Measurements from ENCODE around the gene CDYL.
A peak's percentile ranks its signal among the peaks of the same experiment; 100 is the strongest.

The CDYL gene

GRCh38 chr6:4806337-4806725, 30.1 kb downstream of the CDYL start:
- Histone ChIP-seq H3K27me3 (ENCODE audit: insufficient read depth, low read depth) (no peaks in the 10 kb centered on the region), H2AFZ (ENCODE audit: low read depth) (no peak overlapping the region), H3K27ac (no peak overlapping the region), H4K20me1 (ENCODE audit: insufficient read depth) (peaks cover 74% of the 10 kb centered on the region), H3K4me1 (ENCODE audit: low read depth, poor library complexity, severe bottlenecking) (peaks cover 64% of the 10 kb centered on the region), H3K4me2 (no peak overlapping the region), H3K9ac (no peak overlapping the region), H3K4me3 (IDR thresholded peaks at IDR 0.05; ENCODE audit: insufficient read depth, low read depth, low read length) (no peak overlapping the region), H3K79me2 (ENCODE audit: insufficient read depth, low read depth) (peaks cover 98% of the 10 kb centered on the region), H3K36me3 (ENCODE audit: insufficient read depth) (no peaks in the 10 kb centered on the region)
- TF ChIP-seq CTCF (conservative IDR thresholded peaks at IDR 0.05; ENCODE audit: low read depth, low read length) = no peak

- Histone ChIP-seq H3K79me2 (ENCODE audit: insufficient read depth, low read depth) (peaks cover 98% of the 10 kb centered on the region), H3K4me3 (IDR thresholded peaks at IDR 0.05; ENCODE audit: insufficient read depth, low read depth, low read length) (no peak overlapping the region), H3K9ac (no peak overlapping the region), H3K4me1 (ENCODE audit: low read depth, poor library complexity, severe bottlenecking) (peaks cover 60% of the 10 kb centered on the region), H3K27me3 (ENCODE audit: insufficient read depth, low read depth) (no peaks in the 10 kb centered on the region), H2AFZ (ENCODE audit: low read depth) (no peak overlapping the region), H3K4me2 (no peak overlapping the region), H4K20me1 (ENCODE audit: insufficient read depth) (peaks cover 72% of the 10 kb centered on the region), H3K27ac (no peak overlapping the region), H3K36me3 (ENCODE audit: insufficient read depth) (no peaks in the 10 kb centered on the region)
- no peak for TF ChIP-seq CTCF (conservative IDR thresholded peaks at IDR 0.05; ENCODE audit: low read depth, low read length)
Observed at GRCh38 chr6:4806791-4807190, 30.6 kb downstream of the CDYL start.

- TF ChIP-seq CTCF (conservative IDR thresholded peaks at IDR 0.05; ENCODE audit: low read depth, low read length) = no peak
- Histone ChIP-seq H3K9ac (no peak overlapping the region), H3K27me3 (ENCODE audit: insufficient read depth, low read depth) (no peaks in the 10 kb centered on the region), H3K27ac (no peak overlapping the region), H3K36me3 (ENCODE audit: insufficient read depth) (no peaks in the 10 kb centered on the region), H3K4me1 (ENCODE audit: low read depth, poor library complexity, severe bottlenecking) (peaks cover 50% of the 10 kb centered on the region), H3K79me2 (ENCODE audit: insufficient read depth, low read depth) (peaks cover 100% of the 10 kb centered on the region), H3K4me2 (no peak overlapping the region), H3K4me3 (IDR thresholded peaks at IDR 0.05; ENCODE audit: insufficient read depth, low read depth, low read length) (no peak overlapping the region), H2AFZ (ENCODE audit: low read depth) (no peak overlapping the region), H4K20me1 (ENCODE audit: insufficient read depth) (peaks cover 64% of the 10 kb centered on the region)
Observed at GRCh38 chr6:4808396-4808795, 32.2 kb downstream of the CDYL start.

- H3K9ac ChIP-seq = no peak overlapping the region
- H3K79me2 ChIP-seq (ENCODE audit: insufficient read depth, low read depth) = peaks cover 100% of the 10 kb centered on the region
- 0 out of 2 replicates have a peak overlapping the region, but pooled peaks have one; percentile 7 for H3K27ac ChIP-seq
- peaks cover 51% of the 10 kb centered on the region for H3K4me1 ChIP-seq (ENCODE audit: low read depth, poor library complexity, severe bottlenecking)
- H4K20me1 ChIP-seq (ENCODE audit: insufficient read depth) = peaks cover 66% of the 10 kb centered on the region
- H3K27me3 ChIP-seq (ENCODE audit: insufficient read depth, low read depth) = no peaks in the 10 kb centered on the region
- no peak overlapping the region for H2AFZ ChIP-seq (ENCODE audit: low read depth)
- no peak overlapping the region; the same call in 1 of the 2 replicates for H3K4me2 ChIP-seq
- H3K4me3 ChIP-seq (IDR thresholded peaks at IDR 0.05; ENCODE audit: insufficient read depth, low read depth, low read length) = no peak overlapping the region
- TF ChIP-seq CTCF (conservative IDR thresholded peaks at IDR 0.05; ENCODE audit: low read depth, low read length) = no peak
- H3K36me3 ChIP-seq (ENCODE audit: insufficient read depth) = no peaks in the 10 kb centered on the region
Observed at GRCh38 chr6:4809999-4810918, 34.1 kb downstream of the CDYL start.
